Smooth muscle cell (in vitro differentiated cells): Measurements from ENCODE around the gene EHMT2. TPM values are rescaled to one million over a fixed set of nuclear protein-coding genes. Genes with fewer than 3 reads are reported as not detected.

Experiments
- DNase-seq: peaks from one replicate; lab custom pipeline; 2025; ENCODE audit not compliant: unreplicated experiment; lab: John Stamatoyannopoulos, UW
- H2AFZ ChIP-seq: fragments of 200-600 bp; sonication (generic); 2 replicates; pipeline ENCODE4 v1.6.0; 2016; ENCODE audit warnings: antibody characterized with exemption, low read depth, mild to moderate bottlenecking
- H3F3A ChIP-seq: fragments of 200-600 bp; sonication (generic); 2 replicates; pipeline ENCODE4 v1.6.0; 2017; ENCODE audit warnings: antibody characterized with exemption, low read depth
- H3K27ac ChIP-seq: fragments of 200-600 bp; sonication (generic); 2 replicates; pipeline ENCODE4 v1.5.1; 2016; ENCODE audit warnings: low read depth, mild to moderate bottlenecking
- H3K27me3 ChIP-seq: fragments of 200-600 bp; sonication (generic); 2 replicates; pipeline ENCODE4 v1.6.1; 2016; ENCODE audit warnings: low read depth, mild to moderate bottlenecking
- H3K36me3 ChIP-seq: fragments of 200-600 bp; sonication (generic); 2 replicates; pipeline ENCODE4 v1.5.1; 2016; ENCODE audit warnings: low read depth
- H3K4me1 ChIP-seq: fragments of 200-600 bp; sonication (generic); 2 replicates; pipeline ENCODE4 v1.5.1; 2016; ENCODE audit warnings: low read depth
- H3K4me2 ChIP-seq: fragments of 200-600 bp; sonication (generic); 2 replicates; pipeline ENCODE4 v1.6.0; 2016; ENCODE audit warnings: mild to moderate bottlenecking
- H3K4me3 ChIP-seq: fragments of 200-600 bp; sonication (generic); 2 replicates; pipeline ENCODE4 v1.5.1; 2016; ENCODE audit warnings: mild to moderate bottlenecking
- H3K79me2 ChIP-seq: fragments of 200-600 bp; sonication (generic); 2 replicates; pipeline ENCODE4 v1.6.0; 2016; ENCODE audit warnings: low read depth, mild to moderate bottlenecking
- H3K9ac ChIP-seq: fragments of 200-600 bp; sonication (generic); 2 replicates; pipeline ENCODE4 v1.6.0; 2016; ENCODE audit warnings: low read depth
- H3K9me3 ChIP-seq: fragments of 200-600 bp; sonication (generic); replicated peaks from 2 replicates; pipeline ENCODE4 v1.5.1; 2016; ENCODE audit warnings: low read depth
- H4K20me1 ChIP-seq: fragments of 200-600 bp; sonication (generic); 2 replicates; pipeline ENCODE4 v1.6.0; 2016; ENCODE audit warnings: low read depth
- CTCF ChIP-seq: fragments of 200-600 bp; sonication (generic); IDR thresholded peaks from 2 replicates; pipeline ENCODE4 v1.5.1; 2017; ENCODE audit warnings: borderline replicate concordance, mild to moderate bottlenecking, antibody characterized with exemption; ENCODE audit not compliant: insufficient read depth, poor library complexity, severe bottlenecking
- WGBS: methylation state at CpG from one replicate; pipeline ENCODE4 v1.1.7; 2016; ENCODE audit warnings: low lambda C conversion rate; 5-methylcytosine and 5-hydroxymethylcytosine counted together
- polyA plus RNA-seq: library from polyadenylated mRNA; unstranded; fragments of >200 nt; fragmentation: Nextera tagmentation; extraction: Ambion mirVana; gene quantifications from 2 replicates; pipeline ENCODE4 v1.2.1, GENCODE V29; 2016
- total RNA-seq: library from RNA; depleted of rRNA; stranded (reverse); fragments of >200 nt; gene quantifications from 2 replicates; pipeline ENCODE4 v1.2.3, GENCODE V29; 2014

EHMT2 gene
- total and polyA plus RNA-seq, 2 experiments from 2014 or later: 17.6 to 33.9 TPM

- no peak for TF ChIP-seq CTCF
- peak overlapping the region; percentile 96 for H3K4me2 ChIP-seq
- H4K20me1 ChIP-seq: peaks cover 44% of the 10 kb centered on the region
- H3K9ac ChIP-seq: peak overlapping the region; percentile 96
- peaks cover 45% of the 10 kb centered on the region for H3K79me2 ChIP-seq
- no peak for DNase-seq
- H3K27ac ChIP-seq: peak overlapping the region; percentile 98
- H3K9me3 ChIP-seq: no peaks in the 10 kb centered on the region
- H2AFZ ChIP-seq: no peak overlapping the region
- WGBS: 5% methylated on average over 14 of the region's 14 CpGs
- peaks cover 27% of the 10 kb centered on the region for H3K4me1 ChIP-seq
- peaks cover 14% of the 10 kb centered on the region for H3K36me3 ChIP-seq
- no peaks in the 10 kb centered on the region for H3K27me3 ChIP-seq
- H3F3A ChIP-seq: peaks cover 36% of the 10 kb centered on the region
- peak overlapping the region; percentile 75 for H3K4me3 ChIP-seq
These were observed 61.4 kb downstream of the EHMT2 start for GRCh38 chr6:31836047-31836473.

- peaks cover 44% of the 10 kb centered on the region for H4K20me1 ChIP-seq
- H3K4me2 ChIP-seq: peak overlapping the region; percentile 96
- peaks cover 25% of the 10 kb centered on the region for H3F3A ChIP-seq
- H3K9me3 ChIP-seq: no peaks in the 10 kb centered on the region
- H3K9ac ChIP-seq: peak overlapping the region; percentile 96
- peak; percentile 62 for DNase-seq
- peak overlapping the region; percentile 98 for H3K27ac ChIP-seq
- peaks cover 57% of the 10 kb centered on the region for H3K79me2 ChIP-seq
- 1% methylated on average over 59 of the region's 59 CpGs for WGBS
- no peaks in the 10 kb centered on the region for H3K27me3 ChIP-seq
- peak overlapping the region; percentile 64 for H2AFZ ChIP-seq
- peaks cover 12% of the 10 kb centered on the region for H3K36me3 ChIP-seq
- TF ChIP-seq CTCF: no peak
- H3K4me3 ChIP-seq: peak overlapping the region; percentile 75
- peaks cover 27% of the 10 kb centered on the region for H3K4me1 ChIP-seq
These were observed 62.9 kb downstream of the EHMT2 start for GRCh38 chr6:31834367-31835250.

- no peaks in the 10 kb centered on the region for H3K9me3 ChIP-seq
- peak overlapping the region; percentile 94 for H3K4me2 ChIP-seq
- H3K27me3 ChIP-seq: no peaks in the 10 kb centered on the region
- DNase-seq: no peak
- WGBS: 94% methylated on average over 15 of the region's 15 CpGs
- no peaks in the 10 kb centered on the region for H3K36me3 ChIP-seq
- H3F3A ChIP-seq: peaks cover 7% of the 10 kb centered on the region
- peaks cover 40% of the 10 kb centered on the region for H3K79me2 ChIP-seq
- TF ChIP-seq CTCF: no peak
- H4K20me1 ChIP-seq: peaks cover 15% of the 10 kb centered on the region
- peak overlapping the region; percentile 86 for H3K4me3 ChIP-seq
- H2AFZ ChIP-seq: no peak overlapping the region
- H3K9ac ChIP-seq: no peak overlapping the region
- peaks cover 10% of the 10 kb centered on the region for H3K4me1 ChIP-seq
- H3K27ac ChIP-seq: no peak overlapping the region
These were observed 65.9 kb downstream of the EHMT2 start for GRCh38 chr6:31831350-31832215.
